HEK293 (cell line): ENCODE measurements around the gene UNC5B.
A peak's percentile ranks its signal among the peaks of the same experiment; 100 is the strongest.

Source experiments
- BCL11A ChIP-seq: fragments of 450-650 bp; formaldehyde crosslinking; IDR thresholded peaks from 2 replicates; pipeline ENCODE4 v1.5.1; 2016; ENCODE audit warnings: low read depth, missing biosample characterization, missing genetic modification characterization
- BCL11B ChIP-seq: fragments of 450-650 bp; formaldehyde crosslinking; IDR thresholded peaks from 2 replicates; pipeline ENCODE4 v1.5.1; 2016; ENCODE audit warnings: low read depth, missing biosample characterization, missing genetic modification characterization
- IKZF3 ChIP-seq: fragments of 450-650 bp; IDR thresholded peaks from 2 replicates; pipeline ENCODE4 v1.5.0; 2018; ENCODE audit warnings: missing biosample characterization, mild to moderate bottlenecking, missing genetic modification characterization, moderate library complexity
- KLF8 ChIP-seq: fragments of 450-650 bp; formaldehyde crosslinking; IDR thresholded peaks from 2 replicates; pipeline ENCODE4 v1.5.1; 2016; ENCODE audit warnings: missing biosample characterization, missing genetic modification characterization
- KLF9 ChIP-seq: fragments of 450-650 bp; formaldehyde crosslinking; IDR thresholded peaks from 2 replicates; pipeline ENCODE4 v1.5.1; 2016; ENCODE audit warnings: missing biosample characterization, missing genetic modification characterization, low read depth
- MYNN ChIP-seq: fragments of 450-650 bp; formaldehyde crosslinking; IDR thresholded peaks from 2 replicates; pipeline ENCODE4 v1.5.1; 2016; ENCODE audit warnings: missing biosample characterization, missing genetic modification characterization, borderline replicate concordance
- PRDM1 ChIP-seq: fragments of 450-650 bp; formaldehyde crosslinking; IDR thresholded peaks from 2 replicates; pipeline ENCODE4; 2016; ENCODE audit warnings: missing biosample characterization, missing genetic modification characterization
- SETDB1 ChIP-seq: IDR thresholded peaks from one replicate; pipeline ENCODE4 v1.6.1; 2017; ENCODE audit warnings: mild to moderate bottlenecking, low read length, moderate library complexity, mixed read lengths; ENCODE audit not compliant: insufficient read length
- SP3 ChIP-seq: fragments of 450-650 bp; formaldehyde crosslinking; IDR thresholded peaks from 2 replicates; pipeline ENCODE4 v1.5.1; 2016; ENCODE audit warnings: missing biosample characterization, missing genetic modification characterization
- TCF7L2 ChIP-seq: IDR thresholded peaks from 2 replicates; pipeline ENCODE4 v1.6.1; 2011; ENCODE audit warnings: low read depth, mild to moderate bottlenecking, inconsistent platforms, low read length, moderate library complexity, borderline replicate concordance
- YY2 ChIP-seq: fragments of 450-650 bp; formaldehyde crosslinking; IDR thresholded peaks from 2 replicates; pipeline ENCODE4 v1.5.1; 2016; ENCODE audit warnings: missing biosample characterization, missing genetic modification characterization
- ZBTB21 ChIP-seq: fragments of 450-650 bp; formaldehyde crosslinking; IDR thresholded peaks from 2 replicates; pipeline ENCODE4 v1.5.1; 2017; ENCODE audit warnings: missing biosample characterization, missing genetic modification characterization
- ZBTB7A ChIP-seq: fragments of 450-650 bp; formaldehyde crosslinking; IDR thresholded peaks from 2 replicates; pipeline ENCODE4 v1.5.1; 2016; ENCODE audit warnings: low read depth, missing biosample characterization, missing genetic modification characterization
- ZFP69B ChIP-seq: fragments of 450-650 bp; formaldehyde crosslinking; IDR thresholded peaks from 2 replicates; pipeline ENCODE4 v1.5.1; 2016; ENCODE audit warnings: missing biosample characterization, missing genetic modification characterization
- ZNF292 ChIP-seq: fragments of 450-650 bp; formaldehyde crosslinking; IDR thresholded peaks from 2 replicates; pipeline ENCODE4 v1.5.1; 2016; ENCODE audit warnings: low read depth, missing biosample characterization, missing genetic modification characterization, borderline replicate concordance
- ZNF324 ChIP-seq: fragments of 450-650 bp; formaldehyde crosslinking; IDR thresholded peaks from 2 replicates; pipeline ENCODE4 v1.5.1; 2016; ENCODE audit warnings: missing biosample characterization, missing genetic modification characterization
- ZNF354C ChIP-seq: fragments of 450-650 bp; formaldehyde crosslinking; IDR thresholded peaks from 2 replicates; pipeline ENCODE4 v1.5.1; 2016; ENCODE audit warnings: missing biosample characterization, missing genetic modification characterization, low read depth, borderline replicate concordance
- ZNF37A ChIP-seq: fragments of 450-650 bp; IDR thresholded peaks from 2 replicates; pipeline ENCODE4 v1.5.1; 2018; ENCODE audit warnings: missing biosample characterization, missing genetic modification characterization
- ZNF416 ChIP-seq: fragments of 450-650 bp; formaldehyde crosslinking; IDR thresholded peaks from 2 replicates; pipeline ENCODE4 v1.5.1; 2016; ENCODE audit warnings: missing biosample characterization, missing genetic modification characterization
- ZNF501 ChIP-seq: fragments of 450-650 bp; formaldehyde crosslinking; IDR thresholded peaks from 2 replicates; pipeline ENCODE4 v1.5.1; 2016; ENCODE audit warnings: missing biosample characterization, missing genetic modification characterization
- ZNF529 ChIP-seq: fragments of 450-650 bp; formaldehyde crosslinking; IDR thresholded peaks from 2 replicates; pipeline ENCODE4 v1.5.1; 2017; ENCODE audit warnings: missing genetic modification characterization, missing biosample characterization; ENCODE audit not compliant: insufficient replicate concordance
- ZNF561 ChIP-seq: fragments of 450-650 bp; IDR thresholded peaks from 2 replicates; pipeline ENCODE4 v1.5.1; 2018; ENCODE audit warnings: missing biosample characterization, missing genetic modification characterization, borderline replicate concordance
- ZNF585B ChIP-seq: fragments of 450-650 bp; formaldehyde crosslinking; IDR thresholded peaks from 2 replicates; pipeline ENCODE4 v1.5.1; 2016; ENCODE audit warnings: missing biosample characterization, missing genetic modification characterization
- ZNF610 ChIP-seq: fragments of 450-650 bp; formaldehyde crosslinking; IDR thresholded peaks from 2 replicates; pipeline ENCODE4 v1.5.1; 2016; ENCODE audit warnings: missing biosample characterization, missing genetic modification characterization, borderline replicate concordance
- ZNF629 ChIP-seq: fragments of 450-650 bp; formaldehyde crosslinking; IDR thresholded peaks from 2 replicates; pipeline ENCODE4 v1.5.1; 2017; ENCODE audit warnings: missing biosample characterization, missing genetic modification characterization
- ZNF660 ChIP-seq: fragments of 450-650 bp; IDR thresholded peaks from 2 replicates; pipeline ENCODE4 v1.5.1; 2018; ENCODE audit warnings: missing biosample characterization, mild to moderate bottlenecking, missing genetic modification characterization
- ZNF785 ChIP-seq: fragments of 450-650 bp; formaldehyde crosslinking; IDR thresholded peaks from 2 replicates; pipeline ENCODE4 v1.5.1; 2016; ENCODE audit warnings: missing biosample characterization, missing genetic modification characterization
- ZXDB ChIP-seq: fragments of 450-650 bp; formaldehyde crosslinking; IDR thresholded peaks from 2 replicates; pipeline ENCODE4 v1.5.1; 2016; ENCODE audit warnings: missing biosample characterization, missing genetic modification characterization
- TF ChIP-seq, protein P1 (sequence below): fragments of 450-650 bp; formaldehyde crosslinking; IDR thresholded peaks from 2 replicates; pipeline ENCODE4 v1.5.1; 2016; ENCODE audit warnings: missing biosample characterization, missing genetic modification characterization
- TF ChIP-seq, protein P2 (sequence below): fragments of 450-650 bp; formaldehyde crosslinking; IDR thresholded peaks from 2 replicates; pipeline ENCODE4; 2016; ENCODE audit warnings: missing biosample characterization, missing genetic modification characterization
- TF ChIP-seq, protein P3 (sequence below): fragments of 450-650 bp; formaldehyde crosslinking; IDR thresholded peaks from 2 replicates; pipeline ENCODE4 v1.5.1; 2016; ENCODE audit warnings: missing biosample characterization, missing genetic modification characterization
- TF ChIP-seq, protein P4 (sequence below): fragments of 450-650 bp; IDR thresholded peaks from 2 replicates; pipeline ENCODE4 v1.5.1; 2018; ENCODE audit warnings: missing biosample characterization, mild to moderate bottlenecking, missing genetic modification characterization
- TF ChIP-seq, protein P5 (sequence below): fragments of 450-650 bp; formaldehyde crosslinking; IDR thresholded peaks from 2 replicates; pipeline ENCODE4 v1.5.1; 2017; ENCODE audit warnings: missing biosample characterization, missing genetic modification characterization

Gene UNC5B

DNA sequence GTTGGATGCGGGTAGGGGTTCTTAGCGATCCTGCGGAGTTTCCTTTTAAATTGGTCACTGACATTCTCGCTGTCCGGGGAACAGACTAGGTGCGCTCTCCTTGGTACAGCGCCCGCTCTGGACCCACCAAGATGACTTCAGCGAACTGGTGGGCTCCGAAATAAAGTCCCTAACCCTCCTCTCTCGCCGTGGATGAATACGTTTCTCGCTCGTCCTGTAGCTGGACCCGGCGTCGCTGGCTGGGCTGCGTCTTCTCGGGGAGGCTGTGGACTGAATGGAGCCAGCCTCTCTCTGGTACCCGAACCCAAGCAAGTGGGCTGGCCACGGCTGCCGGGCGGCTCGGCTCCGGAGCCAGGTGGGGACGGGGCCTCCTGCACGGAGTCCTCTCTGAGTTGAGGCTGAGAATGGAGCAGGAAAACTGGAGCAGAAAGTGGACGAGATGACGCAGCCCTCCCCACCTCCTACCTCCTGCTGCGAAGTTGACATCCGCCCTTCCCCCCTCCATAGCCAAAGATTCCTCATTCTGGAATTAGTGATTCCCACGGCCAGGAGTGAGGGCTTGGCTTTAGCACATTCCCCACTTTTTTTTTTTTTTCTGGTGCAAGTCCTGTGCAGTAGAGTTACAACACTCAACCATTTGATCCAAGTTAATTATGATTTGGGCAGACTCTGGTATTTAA lies 1.5 kb downstream of the UNC5B start (continued):
- TF ChIP-seq PRDM1 (tag by site-specific recombination) = peak; percentile 85
- peak; percentile 36; the same call in 1 of the 2 replicates for TF ChIP-seq SP3
- no peak for TF ChIP-seq MYNN (tag by site-specific recombination)
- 0 out of 2 replicates have a peak, but pooled peaks have one; percentile 39 for TF ChIP-seq BCL11A (tag by site-specific recombination)
- no peak for TF ChIP-seq ZNF292
- TF ChIP-seq, protein P1, sequence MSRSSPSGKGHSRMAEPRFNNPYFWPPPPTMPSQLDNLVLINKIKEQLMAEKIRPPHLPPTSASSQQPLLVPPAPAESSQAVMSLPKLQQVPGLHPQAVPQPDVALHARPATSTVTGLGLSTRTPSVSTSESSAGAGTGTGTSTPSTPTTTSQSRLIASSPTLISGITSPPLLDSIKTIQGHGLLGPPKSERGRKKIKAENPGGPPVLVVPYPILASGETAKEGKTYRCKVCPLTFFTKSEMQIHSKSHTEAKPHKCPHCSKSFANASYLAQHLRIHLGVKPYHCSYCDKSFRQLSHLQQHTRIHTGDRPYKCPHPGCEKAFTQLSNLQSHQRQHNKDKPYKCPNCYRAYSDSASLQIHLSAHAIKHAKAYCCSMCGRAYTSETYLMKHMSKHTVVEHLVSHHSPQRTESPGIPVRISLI (tag by site-specific recombination) = peak; percentile 30; the same call in 1 of the 2 replicates
- no peak for TF ChIP-seq ZNF529
- 0 out of 2 replicates have a peak, but pooled peaks have one; percentile 53 for TF ChIP-seq ZNF660 (tag by site-specific recombination)
- peak; percentile 91 for TF ChIP-seq IKZF3 (tag by site-specific recombination)
- TF ChIP-seq ZFP69B (tag by site-specific recombination) = peak; percentile 63; the same call in 1 of the 2 replicates
- TF ChIP-seq, protein P2, sequence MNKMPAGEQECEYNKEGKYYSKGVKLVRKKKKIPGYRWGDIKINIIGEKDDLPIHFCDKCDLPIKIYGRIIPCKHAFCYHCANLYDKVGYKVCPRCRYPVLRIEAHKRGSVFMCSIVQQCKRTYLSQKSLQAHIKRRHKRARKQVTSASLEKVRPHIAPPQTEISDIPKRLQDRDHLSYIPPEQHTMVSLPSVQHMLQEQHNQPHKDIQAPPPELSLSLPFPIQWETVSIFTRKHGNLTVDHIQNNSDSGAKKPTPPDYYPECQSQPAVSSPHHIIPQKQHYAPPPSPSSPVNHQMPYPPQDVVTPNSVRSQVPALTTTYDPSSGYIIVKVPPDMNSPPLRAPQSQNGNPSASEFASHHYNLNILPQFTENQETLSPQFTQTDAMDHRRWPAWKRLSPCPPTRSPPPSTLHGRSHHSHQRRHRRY (tag by site-specific recombination) = no peak
- no peak for TF ChIP-seq YY2 (tag by site-specific recombination)
- TF ChIP-seq ZBTB7A (tag by site-specific recombination) = peak; percentile 28; the same call in 1 of the 2 replicates
- TF ChIP-seq KLF8 = peak; percentile 63
- TF ChIP-seq ZNF785 (tag by site-specific recombination) = no peak
- no peak for TF ChIP-seq ZNF610 (tag by site-specific recombination)
- TF ChIP-seq, protein P3, sequence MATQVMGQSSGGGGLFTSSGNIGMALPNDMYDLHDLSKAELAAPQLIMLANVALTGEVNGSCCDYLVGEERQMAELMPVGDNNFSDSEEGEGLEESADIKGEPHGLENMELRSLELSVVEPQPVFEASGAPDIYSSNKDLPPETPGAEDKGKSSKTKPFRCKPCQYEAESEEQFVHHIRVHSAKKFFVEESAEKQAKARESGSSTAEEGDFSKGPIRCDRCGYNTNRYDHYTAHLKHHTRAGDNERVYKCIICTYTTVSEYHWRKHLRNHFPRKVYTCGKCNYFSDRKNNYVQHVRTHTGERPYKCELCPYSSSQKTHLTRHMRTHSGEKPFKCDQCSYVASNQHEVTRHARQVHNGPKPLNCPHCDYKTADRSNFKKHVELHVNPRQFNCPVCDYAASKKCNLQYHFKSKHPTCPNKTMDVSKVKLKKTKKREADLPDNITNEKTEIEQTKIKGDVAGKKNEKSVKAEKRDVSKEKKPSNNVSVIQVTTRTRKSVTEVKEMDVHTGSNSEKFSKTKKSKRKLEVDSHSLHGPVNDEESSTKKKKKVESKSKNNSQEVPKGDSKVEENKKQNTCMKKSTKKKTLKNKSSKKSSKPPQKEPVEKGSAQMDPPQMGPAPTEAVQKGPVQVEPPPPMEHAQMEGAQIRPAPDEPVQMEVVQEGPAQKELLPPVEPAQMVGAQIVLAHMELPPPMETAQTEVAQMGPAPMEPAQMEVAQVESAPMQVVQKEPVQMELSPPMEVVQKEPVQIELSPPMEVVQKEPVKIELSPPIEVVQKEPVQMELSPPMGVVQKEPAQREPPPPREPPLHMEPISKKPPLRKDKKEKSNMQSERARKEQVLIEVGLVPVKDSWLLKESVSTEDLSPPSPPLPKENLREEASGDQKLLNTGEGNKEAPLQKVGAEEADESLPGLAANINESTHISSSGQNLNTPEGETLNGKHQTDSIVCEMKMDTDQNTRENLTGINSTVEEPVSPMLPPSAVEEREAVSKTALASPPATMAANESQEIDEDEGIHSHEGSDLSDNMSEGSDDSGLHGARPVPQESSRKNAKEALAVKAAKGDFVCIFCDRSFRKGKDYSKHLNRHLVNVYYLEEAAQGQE (tag by site-specific recombination) = peak; percentile 94
- TF ChIP-seq TCF7L2 = no peak
- peak; percentile 23; the same call in 1 of the 2 replicates for TF ChIP-seq ZNF501 (tag by site-specific recombination)
- TF ChIP-seq ZNF585B (tag by site-specific recombination) = no peak
- peak; percentile 65 for TF ChIP-seq ZXDB (tag by site-specific recombination)
- peak; percentile 84 for TF ChIP-seq ZNF629 (tag by site-specific recombination)
- peak; percentile 64; the same call in 1 of the 2 replicates for TF ChIP-seq KLF9 (tag by site-specific recombination)
- TF ChIP-seq, protein P4, sequence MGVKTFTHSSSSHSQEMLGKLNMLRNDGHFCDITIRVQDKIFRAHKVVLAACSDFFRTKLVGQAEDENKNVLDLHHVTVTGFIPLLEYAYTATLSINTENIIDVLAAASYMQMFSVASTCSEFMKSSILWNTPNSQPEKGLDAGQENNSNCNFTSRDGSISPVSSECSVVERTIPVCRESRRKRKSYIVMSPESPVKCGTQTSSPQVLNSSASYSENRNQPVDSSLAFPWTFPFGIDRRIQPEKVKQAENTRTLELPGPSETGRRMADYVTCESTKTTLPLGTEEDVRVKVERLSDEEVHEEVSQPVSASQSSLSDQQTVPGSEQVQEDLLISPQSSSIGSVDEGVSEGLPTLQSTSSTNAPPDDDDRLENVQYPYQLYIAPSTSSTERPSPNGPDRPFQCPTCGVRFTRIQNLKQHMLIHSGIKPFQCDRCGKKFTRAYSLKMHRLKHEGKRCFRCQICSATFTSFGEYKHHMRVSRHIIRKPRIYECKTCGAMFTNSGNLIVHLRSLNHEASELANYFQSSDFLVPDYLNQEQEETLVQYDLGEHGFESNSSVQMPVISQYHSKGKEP (tag by site-specific recombination) = no peak
- peak; percentile 21; the same call in 1 of the 2 replicates for TF ChIP-seq ZBTB21 (tag by site-specific recombination)
- peak; percentile 50; the same call in 1 of the 2 replicates for TF ChIP-seq ZNF324
- TF ChIP-seq ZNF354C (tag by site-specific recombination) = no peak
- TF ChIP-seq, protein P5, sequence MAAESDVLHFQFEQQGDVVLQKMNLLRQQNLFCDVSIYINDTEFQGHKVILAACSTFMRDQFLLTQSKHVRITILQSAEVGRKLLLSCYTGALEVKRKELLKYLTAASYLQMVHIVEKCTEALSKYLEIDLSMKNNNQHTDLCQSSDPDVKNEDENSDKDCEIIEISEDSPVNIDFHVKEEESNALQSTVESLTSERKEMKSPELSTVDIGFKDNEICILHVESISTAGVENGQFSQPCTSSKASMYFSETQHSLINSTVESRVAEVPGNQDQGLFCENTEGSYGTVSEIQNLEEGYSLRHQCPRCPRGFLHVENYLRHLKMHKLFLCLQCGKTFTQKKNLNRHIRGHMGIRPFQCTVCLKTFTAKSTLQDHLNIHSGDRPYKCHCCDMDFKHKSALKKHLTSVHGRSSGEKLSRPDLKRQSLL = peak; percentile 92
- TF ChIP-seq SETDB1 = no peak
- TF ChIP-seq BCL11B (tag by site-specific recombination) = no peak
- peak; percentile 61 for TF ChIP-seq ZNF561 (tag by site-specific recombination)
- no peak for TF ChIP-seq ZNF416 (tag by site-specific recombination)
- no peak for TF ChIP-seq ZNF37A (tag by site-specific recombination)
